ENCODE results near the gene ECEL1. TPM values are rescaled to one million over a fixed set of nuclear protein-coding genes. Genes with fewer than 3 reads are reported as not detected.

The ECEL1 gene
- total RNA-seq, 1 donor from 2014 or later, result not detected

DNA sequence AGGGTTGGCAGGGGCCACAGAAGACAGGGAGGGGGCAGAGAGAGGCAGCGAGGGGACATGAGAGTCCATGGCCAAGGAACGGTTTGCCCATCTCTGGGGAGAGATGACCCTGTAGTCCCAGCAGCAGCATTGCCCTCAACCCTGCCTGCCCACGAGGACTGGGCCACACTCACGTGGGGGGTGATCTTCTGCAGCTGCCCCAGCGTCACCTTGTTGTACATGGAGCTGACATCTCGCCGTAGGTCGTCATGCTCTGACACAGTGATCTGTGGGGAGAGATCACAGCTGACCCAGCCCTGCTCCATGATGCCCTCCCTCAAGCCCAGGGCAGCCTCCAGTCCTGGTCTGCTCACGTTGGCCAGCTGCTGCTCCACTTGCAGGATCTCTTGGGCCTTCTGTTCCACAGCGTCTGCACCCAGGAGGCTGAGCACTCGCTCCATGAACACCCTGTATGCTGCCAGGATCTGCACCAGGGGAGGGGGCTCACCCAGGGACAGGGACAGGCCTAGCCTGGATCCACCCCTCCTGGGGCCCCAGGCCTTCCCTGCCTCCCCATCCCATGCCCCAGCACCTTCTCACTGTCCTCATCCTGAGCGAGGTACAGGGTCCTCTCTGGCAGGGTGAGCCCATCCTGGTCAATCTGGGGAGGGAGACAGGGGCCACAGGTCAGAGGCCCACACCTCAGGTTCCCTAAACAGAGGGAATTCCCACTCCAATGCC, 2.8 kb downstream of the ECEL1 start:
- intact Hi-C loops (cut with micrococcal nuclease), result no loop called here

DNA sequence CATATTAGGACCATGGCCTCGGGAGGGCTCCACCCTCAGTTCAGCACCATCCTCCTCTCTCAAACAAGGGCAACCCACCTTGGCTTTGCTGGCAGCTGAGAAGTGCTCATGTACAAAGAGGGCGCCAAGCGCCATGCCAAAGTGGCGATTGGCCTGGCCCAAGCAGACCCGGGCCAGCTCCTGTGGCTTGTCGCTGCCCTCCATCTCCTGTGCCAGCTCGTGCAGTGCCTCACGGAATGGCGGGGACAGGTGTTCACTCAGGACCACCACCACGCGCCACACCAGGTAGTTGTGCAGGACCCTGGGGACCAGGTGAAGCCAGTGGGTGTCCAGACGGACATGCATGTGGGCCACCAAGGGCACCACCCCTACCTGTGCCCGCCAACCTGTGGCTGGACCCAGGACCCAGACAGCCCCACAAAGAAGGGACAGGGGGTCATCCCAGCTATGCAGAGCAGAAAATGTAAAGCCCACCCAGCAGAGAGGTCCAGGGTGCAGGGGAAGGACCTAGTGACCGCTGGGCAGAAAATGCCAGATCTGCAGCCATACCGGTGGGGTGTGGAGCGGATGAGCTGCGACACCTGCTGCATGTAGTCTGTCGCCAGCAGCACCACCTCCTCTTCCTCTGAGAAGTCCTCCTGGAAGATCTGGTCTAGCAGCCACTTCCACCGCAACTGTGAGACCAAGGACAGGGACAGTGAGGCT, 3.6 kb downstream of the ECEL1 start:
- intact Hi-C loops (cut with micrococcal nuclease), result no loop called here

DNA sequence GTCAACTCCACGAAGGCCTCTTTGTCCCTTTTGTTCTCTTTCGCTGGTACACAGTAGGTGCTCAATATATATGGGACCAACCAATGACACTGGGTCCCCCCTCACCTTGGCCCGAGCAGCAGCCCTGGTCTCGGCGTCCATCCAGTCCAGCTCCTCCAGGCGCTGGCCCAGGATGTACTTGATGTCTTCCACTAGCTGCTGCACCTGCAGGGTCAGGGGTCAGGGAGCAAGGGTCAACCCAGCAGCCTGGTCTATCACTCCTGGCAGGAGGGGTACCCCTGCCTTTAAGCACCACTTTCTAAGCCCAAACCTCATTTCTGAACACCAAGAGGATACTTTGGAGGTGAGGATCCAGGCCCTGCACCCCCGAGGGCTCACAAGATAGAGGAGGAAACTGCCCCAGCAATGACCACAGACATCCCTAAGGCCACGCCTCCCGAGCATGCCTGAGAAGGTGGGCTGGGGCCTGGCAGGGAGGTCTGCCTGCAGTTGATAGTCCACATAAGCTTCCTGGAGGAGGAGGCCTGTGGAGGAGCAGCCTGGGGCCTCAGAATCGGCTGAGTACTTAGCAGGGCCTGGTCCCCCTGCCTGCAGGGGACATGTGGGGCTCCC, 4.2 kb downstream of the ECEL1 start:
- intact Hi-C loops (cut with micrococcal nuclease), result no loop called here

DNA sequence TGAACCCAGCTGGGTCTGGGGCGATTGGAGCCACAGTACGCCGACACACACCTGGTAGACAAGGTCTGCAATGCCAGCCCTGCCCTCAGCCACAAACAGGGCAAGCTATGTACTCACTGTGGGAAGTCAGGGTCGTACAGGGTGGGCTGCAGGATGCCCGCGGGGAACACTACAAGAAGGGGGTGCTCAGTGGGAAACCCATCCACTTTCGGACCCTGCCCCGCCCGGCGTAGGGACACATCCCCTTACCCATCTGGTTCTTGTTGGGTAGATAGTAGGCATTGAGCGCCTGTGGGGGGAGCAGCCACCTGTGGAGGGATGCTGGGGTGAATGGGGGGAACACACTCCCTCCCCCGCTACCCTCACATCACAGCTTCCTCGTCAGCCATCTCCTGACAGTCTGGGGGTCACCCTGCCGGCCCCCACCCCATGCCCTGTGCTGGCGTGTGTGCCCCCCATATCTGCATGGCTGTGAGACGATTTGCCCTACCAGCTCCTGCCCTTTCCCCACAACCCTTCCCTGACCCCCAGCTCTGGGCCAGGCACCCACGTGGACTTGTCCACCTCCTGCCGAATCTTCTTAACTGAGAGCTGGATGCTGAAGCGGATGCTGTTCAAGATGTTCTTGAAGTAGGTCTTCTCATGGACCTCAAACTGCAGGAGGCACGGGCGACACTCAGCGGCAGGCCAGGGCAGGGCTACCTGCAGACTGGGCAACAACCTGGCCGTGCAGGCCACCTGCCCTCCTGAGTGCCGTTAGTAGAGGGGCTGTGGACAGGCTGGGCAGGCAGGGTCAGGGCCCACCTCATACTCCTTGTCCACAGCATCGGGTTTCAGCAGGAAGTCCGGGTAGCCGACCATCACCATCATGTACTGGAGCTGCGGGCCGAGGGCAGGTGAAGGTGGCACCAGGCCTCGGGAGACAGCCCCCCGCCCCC, 5.1 kb downstream of the ECEL1 start:
- intact Hi-C loops (cut with micrococcal nuclease), result no loop called here

DNA sequence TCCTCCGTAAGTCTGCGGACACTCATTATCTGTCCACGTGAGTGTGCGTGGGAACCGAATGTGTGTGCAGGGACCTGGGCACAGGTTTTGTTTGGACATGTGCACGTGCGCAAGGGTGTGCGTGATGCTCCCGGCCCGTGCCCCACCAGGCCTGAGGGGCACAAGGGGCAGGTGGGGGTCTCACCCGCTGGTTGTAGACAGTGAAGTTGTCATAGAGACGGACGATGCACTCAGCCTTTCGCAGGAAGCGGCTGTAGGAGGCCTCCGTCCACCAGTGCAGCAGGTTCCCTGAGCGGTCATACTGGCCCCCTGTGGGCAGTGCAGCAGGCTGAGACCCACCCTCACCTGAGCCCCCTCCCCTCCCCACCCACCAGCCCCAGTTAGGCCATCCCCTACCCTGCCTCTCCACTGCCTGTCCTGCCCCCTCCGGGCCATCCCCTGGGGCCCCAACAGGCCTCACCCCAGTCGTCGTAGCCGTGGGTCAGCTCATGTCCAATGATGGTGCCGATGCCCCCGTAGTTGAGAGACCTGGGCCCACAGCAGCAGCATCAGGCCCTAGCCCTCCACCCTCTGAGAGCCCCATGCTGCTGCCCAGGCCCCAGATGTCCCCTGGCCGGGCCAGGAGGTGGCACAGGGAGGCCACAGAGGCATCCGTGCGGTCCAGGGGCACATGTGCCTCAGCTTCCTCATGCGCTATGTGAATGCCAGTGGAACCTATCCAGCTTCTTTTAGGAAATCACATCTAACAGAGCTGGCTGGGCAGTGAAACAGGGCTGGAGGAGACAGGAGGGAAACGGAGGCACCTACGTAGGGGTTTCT, 6.1 kb downstream of the ECEL1 start:
- intact Hi-C loops (cut with micrococcal nuclease), result no loop called here

DNA sequence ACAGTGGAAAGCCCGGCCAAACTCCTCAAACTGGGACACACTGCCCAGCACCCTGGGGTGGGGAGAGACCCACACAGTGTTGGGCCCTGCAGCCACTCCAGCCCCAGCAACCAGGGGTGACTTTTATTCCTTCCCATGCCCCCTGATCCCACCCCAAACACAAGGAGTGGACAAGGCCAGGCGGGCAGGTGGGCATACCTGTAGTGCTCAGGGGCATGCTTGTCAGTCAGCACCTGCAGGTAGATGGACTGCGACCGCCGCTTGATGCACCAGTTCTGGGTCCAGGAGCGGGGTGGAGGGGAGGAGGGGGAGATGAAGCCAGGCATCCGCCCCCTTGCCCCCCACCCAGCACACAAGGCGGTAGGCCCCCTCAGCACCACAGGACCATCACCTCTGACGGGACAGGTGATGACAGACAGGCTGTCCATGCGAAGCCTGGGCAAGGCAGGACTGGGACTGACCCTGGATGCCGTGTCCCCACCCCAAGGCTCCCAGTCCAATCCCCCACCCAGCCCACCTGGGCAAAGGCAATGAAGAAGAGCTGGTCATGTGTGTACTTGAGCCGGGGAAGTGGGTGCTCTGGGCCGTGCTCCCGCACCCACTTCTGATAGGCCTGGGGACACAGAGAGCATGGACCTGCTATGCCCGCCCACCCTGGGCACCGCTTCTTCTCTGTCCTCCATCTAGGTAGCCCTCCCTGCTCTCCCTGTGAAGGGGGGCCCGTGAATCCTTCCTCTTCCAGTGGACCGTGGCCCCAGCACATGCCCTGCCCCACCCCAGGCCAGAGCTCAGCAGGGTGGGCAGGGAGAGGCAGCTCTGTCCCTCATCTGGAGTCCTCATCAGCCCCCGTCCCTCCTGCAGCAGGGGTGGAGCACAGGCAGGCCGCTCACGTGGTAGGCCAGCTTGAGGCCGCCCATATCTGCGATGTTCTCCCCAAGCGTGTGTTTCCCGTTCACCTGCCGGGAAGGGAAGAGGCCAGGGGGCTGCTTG, 7.1 kb downstream of the ECEL1 start:
- intact Hi-C loops (cut with micrococcal nuclease), result no loop called here

DNA sequence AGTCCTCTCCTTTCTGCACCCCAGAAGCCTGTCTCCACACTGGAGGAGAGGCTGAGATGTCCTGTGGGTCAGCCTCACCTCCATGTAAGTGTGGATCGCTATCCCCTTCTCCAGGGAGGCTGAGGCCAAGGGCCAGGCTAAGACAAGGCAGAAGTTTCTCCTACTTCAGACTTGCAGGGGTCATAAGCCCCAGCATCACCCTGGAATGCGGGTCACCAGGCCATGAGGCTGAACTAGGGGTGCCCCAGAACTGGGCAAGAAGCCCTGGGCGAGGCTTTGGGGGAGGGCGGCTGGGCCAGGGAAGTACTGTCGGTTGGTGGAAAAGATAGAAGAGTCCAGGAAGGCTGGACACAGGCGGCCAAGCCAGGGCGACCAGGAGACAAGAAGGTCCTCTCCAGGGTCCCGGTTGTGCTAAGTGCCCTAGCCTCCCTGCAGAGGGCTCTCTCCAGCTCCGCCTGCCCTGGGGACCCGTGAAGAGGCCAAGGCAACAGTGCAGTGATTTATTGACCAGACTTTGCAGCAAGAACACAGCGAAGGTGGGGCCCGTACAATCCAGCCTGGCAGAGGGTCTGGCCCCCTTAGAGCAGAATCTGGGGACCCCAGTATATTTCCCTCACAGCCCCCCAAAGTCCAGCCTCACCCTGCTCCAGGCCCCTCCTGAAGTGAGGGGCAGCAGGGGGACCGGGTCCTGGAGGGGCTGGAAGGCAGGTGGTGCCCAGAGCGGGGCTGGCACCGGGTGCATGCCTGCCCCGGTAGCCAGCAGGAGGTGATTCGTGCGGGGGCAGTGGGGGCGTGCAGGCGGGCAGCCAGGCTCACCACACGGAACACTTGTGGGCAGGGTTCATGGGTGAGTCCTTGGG, 8.1 kb downstream of the ECEL1 start:
- intact Hi-C loops (cut with micrococcal nuclease), result no loop called here

DNA sequence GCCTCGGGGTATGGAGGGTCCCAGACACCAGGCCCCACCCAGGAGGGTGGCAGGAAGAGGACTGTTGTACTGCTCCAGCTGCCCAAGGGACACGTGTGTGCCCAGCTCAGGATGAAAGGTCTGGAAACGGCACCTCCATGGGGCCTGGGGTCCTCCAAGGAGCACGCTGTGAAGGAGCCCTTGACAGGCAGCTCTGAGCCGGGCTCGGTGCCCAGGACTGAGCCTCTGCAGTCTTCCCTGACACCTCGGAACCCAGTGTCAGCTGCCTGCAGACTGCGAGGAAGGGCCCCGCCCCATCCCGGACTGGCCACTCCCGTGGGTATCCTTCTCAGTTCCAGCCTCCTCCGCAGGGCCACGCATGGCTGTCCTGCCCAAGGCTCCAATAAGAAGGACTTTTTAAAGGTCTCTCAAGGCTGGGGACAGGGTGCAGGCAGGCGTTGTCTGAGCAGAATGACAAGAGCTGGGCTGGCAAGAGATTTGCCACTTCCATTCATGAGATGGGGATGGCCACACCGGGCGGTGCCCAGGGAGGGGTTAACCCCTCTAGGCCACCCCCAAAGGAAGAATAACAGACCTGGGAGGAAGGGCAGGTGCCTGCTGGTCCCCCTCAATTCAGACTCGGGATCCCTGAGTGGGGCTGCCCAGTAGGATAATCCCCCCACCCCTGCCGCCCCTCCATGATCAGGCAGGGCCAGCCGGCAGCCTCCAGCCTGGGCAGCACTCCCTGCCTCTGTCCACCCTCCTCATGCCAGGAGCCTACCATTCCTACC, 8.9 kb downstream of the ECEL1 start:
- intact Hi-C loops (cut with micrococcal nuclease), result no loop called here

DNA sequence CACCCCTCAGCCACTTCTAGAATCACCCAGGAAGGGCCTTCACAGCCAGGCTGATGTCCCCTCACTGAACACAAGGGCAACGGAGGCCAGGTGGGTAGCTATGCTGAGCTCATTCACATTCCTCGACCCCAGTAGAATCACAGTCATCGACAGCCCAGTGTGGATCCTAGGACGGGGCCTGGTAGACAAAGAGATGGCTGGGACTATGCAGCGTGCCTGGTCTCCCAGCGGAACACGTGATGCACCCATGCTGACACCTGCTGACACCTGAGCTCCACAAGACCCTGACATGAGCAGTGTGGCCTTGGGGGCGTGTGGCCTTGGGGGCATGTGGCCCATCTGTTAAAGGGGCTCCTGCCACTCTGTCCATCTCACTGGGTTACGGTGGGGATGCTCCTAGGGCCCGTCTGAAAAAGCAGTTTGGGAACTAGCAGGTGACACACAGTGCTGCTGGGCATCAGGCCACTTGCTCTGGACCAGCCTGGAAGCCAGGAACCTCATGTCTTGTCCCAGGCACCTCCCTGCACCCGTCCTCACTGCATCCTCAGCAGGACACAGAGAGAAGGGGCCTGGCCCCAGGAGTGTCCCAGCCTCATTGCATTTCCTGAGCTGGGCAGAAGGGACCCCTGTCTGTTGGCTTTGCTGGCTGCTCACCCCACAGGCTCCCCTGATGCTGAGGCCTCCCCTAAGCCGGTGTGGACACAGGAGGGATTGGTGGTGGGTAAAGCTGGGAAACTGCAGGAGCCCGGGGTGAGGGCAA, 9.7 kb downstream of the ECEL1 start:
- intact Hi-C loops (cut with micrococcal nuclease), result no loop called here

DNA sequence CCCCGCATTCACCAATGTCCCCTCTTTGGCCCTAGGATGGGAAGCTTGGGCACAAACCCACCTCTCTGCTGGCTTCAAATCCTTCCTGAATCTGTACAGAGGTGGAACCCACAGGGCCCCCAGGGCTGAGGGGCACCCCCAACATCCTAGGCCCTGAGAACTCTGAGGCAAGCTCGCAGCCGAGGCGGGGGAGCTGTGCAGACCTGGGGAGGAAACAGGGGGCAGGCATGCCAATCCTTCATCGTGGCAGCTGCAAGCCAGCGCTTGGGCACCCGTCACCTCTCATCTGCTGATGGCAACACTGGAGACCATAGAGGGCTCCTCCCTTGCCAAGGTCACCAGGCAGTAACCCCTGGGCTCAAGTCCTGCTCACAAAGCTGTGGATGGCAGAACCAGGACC, 10.8 kb downstream of the ECEL1 start:
- intact Hi-C loops (cut with micrococcal nuclease), result no loop called here

DNA sequence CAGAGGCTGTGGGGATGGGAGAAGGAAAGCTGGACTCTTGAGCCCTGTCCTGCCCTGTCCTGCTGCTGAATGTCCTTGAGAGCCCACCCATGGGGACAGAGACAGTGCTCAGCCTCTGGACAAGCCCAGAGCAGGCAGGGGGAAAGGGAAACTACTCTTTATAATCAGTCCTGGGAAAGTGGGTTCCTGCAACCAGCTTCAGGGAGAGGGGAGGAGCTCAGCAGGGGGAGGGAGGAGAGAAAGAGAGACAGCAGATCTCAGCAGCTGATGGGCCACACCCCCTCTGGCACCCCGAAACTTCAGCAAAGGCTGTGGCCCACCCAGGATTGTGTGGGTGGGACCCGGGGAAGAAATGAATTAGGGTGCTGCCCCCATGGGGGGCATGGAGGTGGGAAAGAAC, 11.6 kb downstream of the ECEL1 start:
- intact Hi-C loops (cut with micrococcal nuclease), result no loop called here

DNA sequence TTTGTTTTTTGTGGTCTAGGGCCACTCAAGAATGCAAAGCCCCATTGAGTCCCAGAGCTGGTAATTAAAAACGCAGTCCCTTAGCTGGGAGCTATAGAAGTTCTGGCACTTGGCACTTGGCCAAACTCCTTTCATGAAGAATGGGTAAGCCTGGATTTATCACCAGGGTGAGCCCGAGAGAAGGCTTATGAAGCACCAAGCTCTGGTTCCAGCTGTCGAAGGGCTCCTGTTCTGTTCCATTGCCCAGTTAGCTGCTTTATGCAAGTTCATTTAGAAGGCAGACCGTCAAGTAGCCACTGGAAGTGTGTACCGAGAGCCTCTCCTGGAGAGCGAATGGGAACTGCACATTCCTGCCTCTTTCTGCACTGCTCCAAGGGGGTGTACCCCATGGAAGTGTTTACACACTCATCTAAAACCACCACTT, 14.2 kb downstream of the ECEL1 start:
- intact Hi-C loops (cut with micrococcal nuclease), result no loop called here

DNA sequence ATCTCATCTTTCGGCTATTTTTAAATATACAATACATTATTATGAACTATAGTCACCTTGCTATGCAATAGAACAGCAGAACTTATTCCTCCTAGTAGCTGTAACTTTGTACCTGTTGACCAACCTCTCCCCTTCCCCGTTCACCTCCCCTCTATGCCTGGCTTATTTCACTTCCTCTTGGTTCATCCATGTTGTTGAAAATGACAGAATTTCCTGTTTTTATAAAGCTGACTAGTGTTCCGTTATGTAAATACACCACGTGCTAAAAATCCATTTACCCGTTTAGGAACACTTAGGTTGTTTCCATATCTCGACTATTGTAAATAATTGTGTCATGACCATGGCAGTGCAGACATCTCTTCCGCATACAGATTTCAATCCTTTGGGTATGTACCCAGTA, 21.4 kb downstream of the ECEL1 start:
- intact Hi-C loops (cut with micrococcal nuclease), result no loop called here

DNA sequence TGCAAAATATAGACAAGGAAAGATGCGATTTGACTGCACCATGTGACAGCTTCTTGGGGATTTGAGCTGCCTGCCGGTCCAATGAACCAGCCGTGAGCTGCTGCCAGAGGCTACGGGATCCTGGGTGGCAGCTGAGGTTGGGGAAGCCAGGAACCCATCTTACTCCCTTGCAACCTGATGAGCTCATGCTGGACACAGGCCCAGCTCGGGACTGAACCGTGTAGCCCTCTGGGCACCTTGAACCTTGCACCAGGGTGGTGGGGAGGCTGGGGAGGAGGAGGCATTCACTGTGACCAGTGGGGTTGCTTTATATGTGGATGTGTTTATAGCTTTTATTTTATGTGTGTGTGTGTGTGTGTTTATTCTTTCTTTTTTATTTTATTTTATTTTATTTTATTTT, 22.6 kb downstream of the ECEL1 start:
- intact Hi-C loops (cut with micrococcal nuclease), result no loop called here

DNA sequence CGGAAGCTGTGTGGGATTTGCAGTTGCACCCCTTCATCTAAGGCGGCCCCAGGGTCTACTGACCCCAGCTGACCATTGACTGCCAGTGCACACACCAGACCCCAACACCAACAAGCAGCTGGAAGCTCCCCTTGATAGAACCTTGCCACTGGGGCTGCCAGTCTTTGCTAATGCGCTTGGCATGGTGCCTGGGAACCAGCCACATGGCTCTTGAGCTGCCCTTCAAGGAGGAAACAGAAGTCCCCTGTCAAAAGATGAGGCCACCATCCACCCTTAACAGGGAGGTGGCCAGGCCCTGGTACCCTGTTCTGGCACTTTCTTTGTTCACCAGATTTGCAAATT, 23.1 kb downstream of the ECEL1 start:
- intact Hi-C loops (cut with micrococcal nuclease), result no loop called here

DNA sequence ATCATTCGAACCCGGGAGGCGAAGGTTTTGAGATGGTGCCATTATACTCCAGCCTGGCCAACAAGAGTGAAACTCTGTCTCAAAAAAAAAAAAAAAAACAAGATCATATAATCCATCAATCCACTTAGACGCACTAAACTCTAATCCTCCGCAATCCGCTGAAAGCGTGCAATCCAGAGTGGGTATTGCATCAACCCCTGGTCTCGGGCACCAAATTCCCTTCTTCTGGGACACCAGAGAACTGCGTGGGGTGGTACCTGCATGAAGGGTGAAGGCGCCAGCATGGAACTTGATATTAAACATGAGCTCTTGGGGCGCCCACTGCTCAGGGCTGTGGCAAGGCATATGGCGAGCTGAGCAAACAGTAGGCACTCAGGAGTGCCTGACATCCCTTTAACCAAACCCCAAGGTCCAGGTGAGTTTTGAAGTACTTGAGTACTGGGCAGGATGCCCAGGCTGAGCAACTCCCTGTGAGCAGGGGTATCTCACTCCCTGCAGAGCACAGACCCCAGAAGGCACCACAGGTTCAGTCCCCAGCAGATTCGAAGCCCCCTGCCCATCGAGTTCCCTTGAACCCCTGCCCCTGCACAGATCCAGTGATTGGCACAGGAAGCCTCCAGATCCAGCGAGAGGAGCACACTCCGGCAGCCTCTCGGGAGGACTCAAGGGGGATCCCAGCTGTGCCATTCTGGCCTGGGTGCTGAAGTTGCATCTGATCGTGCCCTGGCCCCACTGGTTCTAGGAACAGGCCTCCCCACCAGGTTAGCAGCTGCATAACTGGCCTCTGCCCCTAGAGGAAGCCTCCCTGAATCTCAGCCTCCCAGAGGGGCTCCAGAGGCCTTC, 23.7 kb downstream of the ECEL1 start:
- intact Hi-C loops (cut with micrococcal nuclease), result no loop called here
